Stimulated activated CD8-positive, alpha-beta memory T cell treated with anti-CD3 and anti-CD28 coated beads, Interleukin-7, amount 100 ng/mL, for 48 hours (primary cell): Measurements from ENCODE around the gene SLC6A19.

Source experiments
- DNase-seq, 2 donors: peaks; one replicate each; pipeline ENCODE4 v3.0.0-alpha.2; 2020; ENCODE audit warnings: low read depth in 1 of 2; ENCODE audit errors: extremely low read depth in 1 of 2

The SLC6A19 gene

DNA sequence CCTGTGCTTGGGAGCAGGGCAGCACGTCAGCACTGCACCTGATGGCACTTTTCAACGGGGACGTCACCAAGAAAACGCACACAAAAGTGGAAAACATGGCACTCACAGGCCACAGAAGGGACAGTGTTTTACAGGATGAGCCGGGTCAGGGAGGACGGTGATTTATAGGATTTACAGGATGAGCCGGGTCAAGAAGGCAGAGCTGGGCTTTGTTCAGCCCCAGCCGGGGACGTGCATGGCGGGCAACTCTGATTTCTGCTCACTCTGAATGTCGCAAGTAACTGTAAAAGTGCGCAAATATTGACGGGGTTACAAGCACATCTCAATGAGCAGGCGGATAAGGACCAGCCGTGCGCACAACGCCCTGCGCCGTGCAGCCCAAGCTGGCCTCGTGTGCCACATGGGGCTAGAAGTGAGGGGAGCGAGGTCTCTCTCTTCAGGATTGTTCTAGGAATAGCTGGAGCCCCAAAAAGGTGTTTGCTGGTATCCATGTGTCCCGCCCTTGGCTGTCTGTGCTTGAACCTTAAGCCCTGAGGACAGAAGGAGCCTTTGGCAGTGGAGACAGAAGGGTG lies 40.2 kb downstream of the SLC6A19 start:
- DNase-seq: no peak

DNA sequence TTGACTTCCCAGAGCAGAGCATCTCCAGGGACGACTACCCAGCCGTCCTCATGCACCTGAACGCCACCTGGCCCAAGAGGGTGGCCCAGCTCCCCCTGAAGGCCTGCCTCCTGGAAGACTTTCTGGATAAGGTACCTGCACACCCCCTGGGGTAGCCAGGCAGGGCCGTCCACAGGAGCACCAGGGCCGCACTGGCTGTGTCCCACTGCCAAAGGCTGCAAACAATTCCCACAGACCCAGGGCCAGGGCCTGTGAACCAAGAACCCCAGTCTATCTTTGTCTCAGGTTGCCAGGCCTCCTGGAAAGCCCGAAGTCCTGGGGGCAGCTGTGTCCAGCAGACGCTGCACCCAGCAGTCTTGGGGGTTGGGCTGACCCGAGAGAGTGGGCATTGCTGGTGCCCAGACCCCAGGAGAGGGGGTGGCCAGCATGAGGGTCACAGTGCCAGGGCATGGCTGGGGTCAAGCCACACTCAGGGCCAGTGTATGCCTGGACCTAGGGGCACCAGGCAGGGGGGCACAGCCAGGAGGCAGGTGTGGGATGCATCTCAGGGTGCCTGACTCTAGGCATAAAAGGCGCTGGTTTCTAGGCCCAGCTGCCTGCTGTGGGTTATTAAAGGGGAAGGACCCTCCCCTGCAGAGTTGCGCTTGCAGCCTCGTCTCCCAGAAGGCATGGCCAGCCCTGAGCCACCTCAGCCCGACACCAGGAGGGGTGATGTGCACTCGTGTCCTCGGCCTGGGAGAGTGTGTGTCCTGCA lies 41.5 kb downstream of the SLC6A19 start:
- DNase-seq: no peak

DNA sequence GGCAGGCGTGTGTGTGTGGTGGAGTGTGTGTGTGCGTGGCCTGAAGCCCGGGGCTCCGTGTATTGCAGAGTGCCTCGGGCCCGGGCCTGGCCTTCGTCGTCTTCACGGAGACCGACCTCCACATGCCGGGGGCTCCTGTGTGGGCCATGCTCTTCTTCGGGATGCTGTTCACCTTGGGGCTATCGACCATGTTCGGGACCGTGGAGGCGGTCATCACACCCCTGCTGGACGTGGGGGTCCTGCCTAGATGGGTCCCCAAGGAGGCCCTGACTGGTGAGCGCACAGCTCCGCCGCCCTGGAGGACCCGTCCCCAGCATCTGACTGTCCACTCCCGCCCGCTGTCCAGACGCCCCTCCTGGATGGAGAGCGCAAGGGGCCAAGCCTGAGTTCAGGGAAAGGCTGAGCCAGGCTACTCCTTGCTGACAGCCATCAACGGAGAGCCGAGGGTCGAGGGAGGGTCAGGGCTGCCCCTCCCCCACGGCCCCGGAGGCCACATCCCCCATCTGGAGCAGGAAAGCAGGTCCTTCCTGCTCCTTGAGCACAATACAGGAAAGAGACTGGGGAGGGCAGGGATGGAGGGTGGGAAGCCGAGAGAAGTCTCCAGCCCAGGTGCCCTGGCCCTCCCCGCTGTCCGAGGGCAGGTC lies 42.2 kb downstream of the SLC6A19 start:
- no peak for DNase-seq

DNA sequence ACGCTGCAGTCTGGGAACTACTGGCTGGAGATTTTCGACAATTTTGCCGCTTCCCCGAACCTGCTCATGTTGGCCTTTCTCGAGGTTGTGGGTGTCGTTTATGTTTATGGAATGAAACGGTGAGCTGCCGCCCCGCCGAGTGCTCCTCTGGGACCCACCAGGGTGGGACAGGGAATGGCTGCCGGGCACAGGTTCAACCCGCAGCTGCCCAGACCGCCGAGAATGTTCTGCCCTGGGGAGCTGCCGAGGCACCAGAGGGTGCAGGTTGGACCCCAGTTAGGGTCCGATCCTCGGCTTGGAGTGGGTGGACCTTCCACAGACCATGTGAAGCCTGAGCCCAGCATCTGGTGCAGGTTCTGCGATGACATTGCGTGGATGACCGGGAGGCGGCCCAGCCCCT lies 42.9 kb downstream of the SLC6A19 start:
- no peak for DNase-seq

DNA sequence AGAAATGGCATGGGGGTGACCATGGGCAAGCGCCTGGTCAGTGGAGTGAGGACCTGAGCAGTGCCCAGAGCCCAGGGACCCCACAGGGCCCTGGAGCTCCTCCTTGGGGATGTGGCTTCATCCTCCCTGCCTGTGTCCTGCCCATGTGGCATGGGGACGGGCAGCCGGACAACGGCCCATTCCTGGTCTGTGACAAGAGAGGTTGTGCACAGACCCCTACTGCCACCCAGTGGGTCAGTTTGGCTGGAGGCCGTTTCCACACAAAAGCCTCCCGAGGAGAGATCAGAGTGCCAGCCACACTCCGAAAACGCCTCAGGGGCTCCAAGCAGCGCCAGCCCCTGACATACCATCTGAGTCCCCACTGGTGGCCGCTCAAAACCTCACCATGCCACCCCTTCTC lies 43.6 kb downstream of the SLC6A19 start:
- no peak for DNase-seq

DNA sequence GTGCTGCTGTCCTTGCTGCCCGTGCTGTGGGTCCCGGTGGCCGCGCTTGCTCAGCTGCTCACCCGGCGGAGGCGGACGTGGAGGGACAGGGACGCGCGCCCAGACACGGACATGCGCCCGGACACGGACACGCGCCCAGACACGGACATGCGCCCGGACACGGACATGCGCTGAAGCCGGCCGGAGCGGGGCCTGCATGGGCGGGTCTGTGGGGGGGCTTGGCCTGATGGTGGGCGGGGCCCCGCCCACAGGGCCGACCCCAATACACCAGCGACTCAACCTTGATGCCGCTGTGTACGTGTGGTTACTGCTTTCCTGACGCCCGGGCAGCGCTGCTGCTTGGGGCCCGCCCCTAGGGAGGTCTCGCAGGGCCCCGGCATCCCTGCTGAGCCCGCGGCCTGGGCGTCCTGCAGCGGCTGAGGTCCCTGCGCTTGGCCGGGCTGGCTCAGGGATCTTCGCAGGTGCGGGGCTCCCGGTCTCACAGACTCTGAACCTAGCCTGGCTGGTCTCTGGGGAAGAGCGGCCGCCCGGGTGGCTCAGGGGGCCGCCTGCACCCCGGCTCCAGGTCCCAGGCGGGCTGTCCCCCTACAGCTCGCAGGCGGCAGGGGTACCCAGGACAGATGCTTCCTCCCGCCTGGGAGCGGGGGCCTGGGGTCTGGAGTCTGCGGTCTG lies 44.6 kb downstream of the SLC6A19 start:
- DNase-seq: no peak

DNA sequence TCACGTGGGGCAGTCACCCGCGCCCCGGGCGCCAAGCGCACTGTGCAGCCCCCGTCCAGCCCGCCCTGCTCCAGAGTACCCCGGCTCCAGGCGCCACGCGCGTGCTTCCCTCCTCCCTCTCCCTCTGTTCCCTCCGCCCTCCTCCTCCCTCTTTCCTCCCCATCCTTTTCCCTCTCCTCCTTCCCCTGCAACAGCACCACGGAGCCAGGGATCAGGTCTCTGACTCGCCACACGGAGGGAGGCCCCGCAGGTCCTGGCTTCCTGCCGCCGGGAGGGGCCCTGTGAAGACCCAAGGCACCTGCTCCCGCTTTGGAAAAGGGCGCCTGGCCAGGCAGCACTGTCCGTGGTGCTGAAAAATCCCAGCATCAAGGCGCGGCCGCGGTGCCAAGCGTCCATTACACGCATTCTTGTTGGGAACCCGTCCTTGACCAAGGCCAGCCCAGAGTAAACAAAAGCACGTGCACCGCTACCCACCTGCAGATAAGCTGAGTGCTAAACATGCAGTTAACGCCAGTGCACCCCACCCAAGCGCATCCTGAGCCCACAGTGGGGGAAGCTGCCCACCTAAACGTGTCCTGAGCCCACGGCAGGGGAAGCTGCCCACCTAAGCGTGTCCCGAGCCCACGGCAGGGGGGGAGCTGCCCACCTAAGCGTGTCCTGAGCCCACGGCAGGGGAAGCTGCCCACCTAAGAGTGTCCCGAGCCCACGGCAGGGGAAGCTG lies 45.5 kb downstream of the SLC6A19 start:
- no peak for DNase-seq

DNA sequence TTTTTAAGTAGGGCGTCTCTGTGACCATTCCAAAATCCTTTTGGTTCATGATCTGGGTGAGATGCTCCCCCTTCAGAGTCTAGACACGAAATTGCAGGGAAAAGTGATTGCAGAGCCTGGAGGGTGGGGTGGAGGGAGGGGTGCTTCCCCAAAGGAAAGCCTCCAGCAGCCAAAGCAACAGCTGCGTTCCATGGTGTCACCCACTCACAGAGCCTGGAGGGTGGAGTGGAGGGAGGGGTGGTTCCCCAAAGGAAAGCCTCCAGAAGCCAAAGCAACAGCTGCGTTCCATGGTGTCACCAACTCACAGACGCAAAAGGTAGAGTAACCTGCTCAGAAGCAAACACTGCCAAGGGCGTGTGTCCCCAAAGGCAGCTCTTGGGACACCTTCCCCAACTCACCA lies 46.4 kb downstream of the SLC6A19 start:
- DNase-seq: no peak

DNA sequence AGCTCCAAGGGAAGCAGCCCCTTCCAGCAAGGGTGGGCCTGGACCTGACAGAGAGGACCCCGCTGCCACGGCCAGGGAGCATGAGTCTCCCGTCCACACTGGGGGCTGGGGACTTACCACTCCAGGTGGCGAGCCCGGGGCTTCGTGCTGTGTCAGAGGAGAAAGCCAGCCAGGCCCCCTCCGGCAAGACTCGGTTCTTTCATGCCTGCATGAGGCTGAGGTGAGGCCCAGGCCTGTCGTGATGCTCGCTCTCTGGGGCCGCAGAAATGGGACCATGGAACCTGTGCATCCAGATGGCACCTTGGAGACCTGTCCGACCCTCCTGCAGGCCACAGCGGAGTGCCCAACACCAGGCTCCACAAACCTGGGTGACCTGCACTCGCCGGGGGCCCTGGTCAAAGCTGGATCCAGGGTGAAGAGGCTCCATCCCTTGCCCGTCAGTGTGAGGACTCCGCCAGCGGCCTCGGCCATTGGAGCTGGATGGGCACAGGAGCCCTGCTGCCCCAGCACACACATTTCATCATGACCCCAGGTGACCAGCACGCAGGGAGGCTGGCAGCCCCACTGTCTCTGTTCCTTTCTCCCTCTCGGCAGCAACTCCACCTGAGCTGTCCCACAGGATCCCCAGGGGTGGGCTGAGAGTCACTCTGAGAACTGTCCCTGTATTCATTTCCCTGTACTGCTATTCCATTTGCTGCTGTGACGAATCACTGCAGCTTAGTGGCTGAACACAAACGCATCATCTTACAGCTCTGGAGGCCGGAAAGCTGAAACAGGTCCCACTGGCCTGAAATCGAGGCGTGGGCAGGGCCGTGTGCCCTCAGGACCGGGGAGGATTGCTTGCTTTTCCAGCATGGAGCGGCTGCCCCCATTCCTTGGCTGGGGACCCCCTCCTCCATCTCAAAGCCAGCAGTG lies 48.2 kb downstream of the SLC6A19 start:
- no peak for DNase-seq

DNA sequence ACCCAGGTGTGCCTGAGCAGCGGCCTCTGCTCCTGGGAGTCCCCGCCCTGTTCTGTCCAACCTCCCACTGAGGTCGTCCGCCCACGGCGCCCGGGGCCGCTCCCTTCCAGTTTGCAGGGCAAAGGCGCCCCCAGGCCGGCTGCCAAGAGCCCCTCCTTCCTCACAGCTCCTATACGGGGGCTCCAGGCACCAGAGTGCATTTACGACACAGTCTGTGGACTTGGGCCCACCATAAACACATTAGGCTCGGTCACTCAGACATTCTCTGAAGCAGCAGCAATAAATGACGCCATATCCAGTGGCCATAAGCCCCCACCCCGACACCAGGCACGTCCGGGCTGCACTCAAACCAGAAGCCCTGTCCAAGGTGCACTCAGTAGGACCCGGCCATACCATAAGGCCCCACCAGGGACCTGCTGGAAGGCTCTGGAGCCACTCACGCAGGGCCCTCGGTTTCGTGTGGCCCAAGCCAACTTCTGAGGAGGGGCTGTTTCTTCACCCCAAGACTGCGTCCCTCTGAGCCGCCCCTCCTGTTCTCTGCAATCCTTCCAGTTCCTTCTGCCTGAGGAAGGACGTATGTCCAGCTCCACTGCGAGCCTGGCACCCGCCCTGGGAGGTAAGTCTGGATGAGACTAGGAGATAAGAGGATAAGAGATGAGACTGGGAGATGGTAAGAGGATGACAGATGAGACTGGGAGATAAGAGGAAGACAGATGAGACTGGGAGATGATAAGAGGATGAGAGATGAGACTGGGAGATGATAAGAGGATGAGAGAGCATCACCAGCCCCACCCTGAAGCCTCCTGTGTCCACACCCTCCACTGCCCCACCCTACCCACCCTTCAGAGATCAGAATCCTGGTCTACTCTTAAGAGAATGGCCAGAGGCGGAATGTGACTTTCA lies 50.5 kb downstream of the SLC6A19 start:
- no peak for DNase-seq

DNA sequence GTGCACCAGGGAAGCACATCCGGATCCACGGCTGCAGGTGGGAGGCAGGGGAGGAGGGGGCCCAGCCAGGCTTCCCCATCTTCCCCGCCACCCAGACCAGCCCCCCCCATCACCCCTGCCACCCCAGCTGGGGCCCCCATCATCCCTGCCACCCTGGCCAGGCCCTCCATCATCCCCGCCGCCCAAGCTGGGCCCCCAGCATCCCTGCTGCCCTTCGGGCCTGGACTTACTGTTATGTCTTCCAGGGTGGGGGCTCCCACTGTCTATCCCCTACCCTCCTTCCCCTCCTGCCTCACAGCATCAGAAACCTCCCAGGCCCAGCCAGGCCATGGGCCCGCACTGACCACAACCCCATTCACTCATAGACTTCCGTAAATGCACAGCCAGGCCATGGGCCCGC lies 51.3 kb downstream of the SLC6A19 start:
- DNase-seq: no peak

DNA sequence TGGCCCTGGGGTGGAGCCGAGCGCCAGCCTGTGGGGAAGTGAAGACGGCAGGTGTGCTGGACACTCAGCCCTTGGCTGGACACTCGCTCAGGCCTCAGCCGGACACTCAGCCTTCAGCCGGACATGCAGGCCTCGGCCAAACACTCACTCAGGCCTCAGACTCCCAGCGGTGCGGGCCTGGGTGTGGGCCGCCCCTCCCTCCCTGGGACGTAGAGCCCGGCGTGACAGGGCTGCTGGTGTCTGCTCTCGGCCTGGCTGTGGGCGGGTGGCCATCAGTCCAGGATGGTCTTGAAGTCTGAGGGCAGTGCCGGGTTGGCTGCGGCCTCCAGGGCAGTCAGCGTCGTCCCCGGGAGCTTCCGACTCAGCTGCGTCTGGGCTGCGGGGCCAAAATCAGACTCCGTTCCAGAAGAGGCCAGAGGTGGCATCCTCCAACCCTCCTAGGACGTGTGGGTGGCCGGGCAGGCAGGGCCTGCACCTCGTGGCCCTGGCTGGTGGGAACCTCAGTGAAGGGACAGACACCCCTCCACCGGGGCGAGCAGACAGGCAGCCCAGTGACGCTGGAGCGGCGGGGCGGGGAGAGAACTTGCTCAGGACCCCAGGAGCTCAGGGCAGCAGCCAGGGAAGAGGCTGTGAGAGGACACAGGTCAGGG lies 52.2 kb downstream of the SLC6A19 start:
- no peak for DNase-seq

DNA sequence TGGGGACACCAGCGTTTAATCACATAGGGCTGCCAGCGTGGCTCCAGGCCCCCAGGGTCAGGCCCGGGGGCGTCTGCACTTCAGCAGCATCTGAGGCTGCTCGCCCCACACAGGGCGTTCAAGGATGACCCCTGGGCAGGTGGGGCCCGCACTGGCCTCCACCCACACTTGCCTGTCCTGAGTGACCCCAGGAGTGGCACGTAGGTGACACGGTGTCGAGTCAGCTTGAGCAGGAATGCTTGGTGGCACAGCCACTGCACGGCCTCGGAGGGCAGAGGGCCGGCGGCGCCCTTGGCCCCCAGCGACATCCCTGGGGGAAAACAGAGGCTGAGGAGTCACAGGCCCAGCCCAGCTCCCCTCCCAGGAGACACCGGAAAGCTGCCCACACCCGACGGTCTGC lies 52.8 kb downstream of the SLC6A19 start:
- no peak for DNase-seq

DNA sequence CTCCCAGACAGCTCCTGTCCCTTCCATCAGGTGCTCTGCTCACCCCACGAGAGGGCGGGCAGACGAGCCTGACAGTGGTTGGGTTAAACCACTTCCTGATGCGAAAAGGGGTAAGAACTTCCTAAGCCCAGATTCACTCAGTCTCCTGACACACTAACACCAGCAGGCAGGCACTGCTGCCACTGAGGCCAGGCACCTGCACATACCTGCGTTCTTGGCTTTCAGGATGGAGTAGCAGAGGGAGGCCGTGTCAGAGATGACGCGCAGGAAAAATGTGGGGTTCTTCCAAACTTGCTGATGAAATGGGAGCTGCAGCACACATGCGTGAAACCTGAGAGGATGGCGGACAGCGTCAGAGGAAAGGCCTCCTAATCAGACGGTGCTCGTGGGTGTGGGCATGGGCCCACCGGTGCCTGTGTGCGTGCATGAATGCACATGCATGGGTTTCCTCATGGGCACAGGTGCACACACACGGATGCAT lies 53.7 kb downstream of the SLC6A19 start:
- peak in 1 of 2 donors; percentile 22 for DNase-seq

DNA sequence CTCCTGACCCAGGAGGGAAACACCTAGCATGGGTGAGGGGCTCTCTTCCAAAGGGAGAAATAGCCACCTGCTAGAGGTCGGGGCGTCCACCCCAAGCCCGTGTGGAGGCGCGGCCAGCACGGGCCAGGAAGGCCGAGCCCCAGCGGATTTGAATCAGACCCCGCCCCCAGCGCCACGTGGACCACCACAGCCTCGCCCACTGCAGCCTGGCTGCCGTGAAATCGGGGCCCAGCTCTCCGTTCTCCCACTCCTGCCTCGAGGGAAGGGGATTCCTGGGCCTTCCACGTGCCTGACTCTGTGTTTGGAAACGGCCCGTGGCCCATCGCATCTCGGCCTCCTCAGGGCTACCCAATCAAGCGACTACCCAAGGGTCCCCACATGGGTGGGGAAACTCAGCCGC lies 55.4 kb downstream of the SLC6A19 start:
- no peak for DNase-seq

DNA sequence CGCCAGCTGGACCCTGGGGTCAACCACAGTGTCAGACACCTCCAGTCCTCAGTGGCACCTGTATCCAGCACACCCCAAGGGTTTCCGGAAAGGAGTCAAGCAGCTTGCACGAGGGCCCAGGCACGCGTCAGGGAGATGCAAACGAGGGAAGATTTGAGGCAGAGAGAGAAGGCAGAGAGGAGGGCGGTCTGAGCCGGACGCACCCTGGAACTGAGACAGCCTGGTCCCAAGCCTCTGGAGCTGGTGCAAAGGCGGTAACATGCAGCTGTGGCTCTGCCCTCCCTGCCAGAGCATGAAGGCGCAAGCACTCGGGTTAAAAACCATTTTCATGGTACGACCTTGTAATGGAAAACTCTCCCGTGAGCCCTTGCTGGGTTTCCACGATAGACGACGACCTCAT lies 56.0 kb downstream of the SLC6A19 start:
- no peak for DNase-seq

DNA sequence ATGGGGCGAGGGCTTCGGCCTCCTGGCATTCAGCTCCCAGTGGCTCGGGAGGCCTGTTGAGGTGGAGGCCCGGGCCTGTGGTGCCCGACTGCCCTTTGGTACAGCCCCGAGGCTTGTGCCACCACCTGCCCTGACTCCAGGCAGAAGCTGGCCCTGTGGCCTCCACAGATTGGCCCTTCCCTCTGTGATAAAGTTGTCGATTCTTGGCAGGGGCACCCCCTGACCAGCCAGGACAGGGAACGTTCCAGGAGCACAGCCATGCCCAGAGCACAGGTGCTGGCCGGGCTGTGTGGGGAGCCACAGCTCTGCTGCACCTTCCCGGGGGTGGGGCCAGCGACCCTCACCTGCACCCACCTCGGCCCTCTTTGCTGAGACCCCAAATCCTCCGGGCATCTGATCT lies 56.4 kb downstream of the SLC6A19 start:
- DNase-seq: no peak

DNA sequence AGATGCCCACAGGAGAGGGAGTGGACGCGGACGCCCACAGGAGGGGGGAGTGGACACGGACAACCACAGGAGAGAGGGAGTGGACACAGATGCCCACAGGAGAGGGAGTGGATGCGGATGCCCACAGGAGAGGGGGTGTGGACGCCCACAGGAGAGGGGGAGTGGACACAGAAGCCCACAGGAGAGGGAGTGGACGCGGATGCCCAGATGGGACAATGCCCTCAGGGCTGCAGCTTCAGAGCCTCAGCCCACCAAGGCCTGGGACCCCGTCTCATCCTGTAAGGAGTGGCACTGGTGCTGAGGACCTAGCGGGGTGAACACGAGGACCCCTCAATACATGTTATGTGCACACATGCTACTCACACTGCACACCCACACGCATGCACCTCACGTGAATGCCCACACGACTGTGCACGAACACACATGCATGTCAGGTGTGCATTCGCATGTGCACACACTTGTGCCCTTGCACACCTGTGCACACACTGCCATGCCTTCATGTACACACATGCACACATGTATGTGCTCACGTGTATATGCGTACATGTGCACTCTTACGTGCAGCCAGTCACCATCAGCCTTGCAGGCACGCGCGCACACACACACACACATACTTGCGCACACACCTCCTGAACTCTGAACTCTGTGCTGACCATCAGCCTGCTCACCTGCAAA lies 58.5 kb downstream of the SLC6A19 start:
- no peak for DNase-seq
